GM19035 (cell line): ENCODE data around the gene RIMKLB.
"Not testable (repeated sequence)": the region's sequence is repeated elsewhere in the genome, so short reads cannot be mapped to it uniquely, and the experiment has no call there.

Experiments used
- ATAC-seq: cut with Tn5 transposase; IDR thresholded peaks from one replicate; pipeline ENCODE4 v1.9.1; 2021; ENCODE audit not compliant: unreplicated experiment

Gene RIMKLB

DNA sequence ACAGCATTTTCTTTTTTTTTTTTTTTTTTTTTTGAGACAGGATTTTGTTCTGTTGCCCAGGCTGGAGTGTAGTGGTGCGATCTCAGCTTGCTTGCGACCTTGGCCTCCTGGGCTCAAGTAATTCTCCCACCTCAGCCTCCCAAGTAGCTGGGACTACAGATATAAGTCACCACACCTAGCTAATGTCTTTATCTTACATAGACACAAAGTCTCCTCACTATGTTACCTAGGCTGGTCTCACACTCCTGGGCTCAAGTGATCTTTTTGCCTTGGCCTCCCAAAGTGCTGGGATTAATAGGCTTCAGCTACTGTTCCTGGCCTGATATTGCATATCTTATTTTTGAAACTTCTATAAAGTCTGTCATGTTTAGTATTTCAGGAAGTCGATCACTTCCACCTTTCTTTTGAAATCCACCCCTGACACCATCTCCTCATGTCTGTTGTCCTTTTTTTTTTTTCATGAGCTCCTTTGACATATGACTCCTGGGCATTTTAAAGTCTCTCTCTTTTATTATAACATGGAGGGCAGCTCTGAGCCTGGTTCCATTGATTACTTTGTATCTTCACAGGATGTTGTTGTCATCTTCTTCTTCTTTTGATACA is 118.8 kb downstream of the RIMKLB start:
- no peak for ATAC-seq

DNA sequence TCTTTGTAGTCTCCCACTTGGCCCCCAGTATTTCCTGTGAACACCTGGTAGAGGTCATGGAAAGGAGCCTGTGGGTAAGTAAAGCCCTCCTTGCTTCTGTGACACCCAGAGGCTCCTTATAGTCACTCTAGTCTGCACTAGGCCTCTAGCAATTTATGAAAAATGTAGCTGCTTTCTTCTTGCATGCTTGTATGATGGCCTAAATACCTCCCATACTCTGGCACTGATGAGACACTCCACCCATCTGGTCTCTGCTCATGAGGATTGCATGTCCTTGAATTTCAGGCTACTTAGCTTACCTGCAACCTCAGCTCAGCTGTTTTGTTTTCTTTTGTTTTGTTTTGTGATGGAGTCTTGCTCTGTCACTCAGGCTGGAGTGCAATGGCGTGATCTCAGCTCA is 120.1 kb downstream of the RIMKLB start:
- ATAC-seq, result no peak

DNA sequence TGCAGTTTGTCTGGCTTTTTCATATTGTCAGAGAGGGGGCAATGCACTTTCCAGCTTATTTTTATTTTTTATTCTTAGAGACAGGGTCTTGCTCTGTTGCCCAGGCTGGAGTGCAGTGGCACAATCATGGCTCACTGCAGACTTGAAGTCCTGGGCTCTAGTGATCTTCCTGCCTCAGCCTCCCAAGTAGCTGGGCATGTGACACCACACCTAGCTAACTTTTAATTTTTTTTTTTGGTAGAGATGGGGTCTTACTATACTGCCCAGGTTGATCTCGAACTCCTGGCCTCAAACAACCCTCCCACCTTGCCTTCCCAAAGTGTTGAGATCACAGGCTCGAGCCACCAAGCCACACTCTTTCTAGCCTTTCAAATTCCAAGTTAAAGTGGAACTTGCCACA is 120.7 kb downstream of the RIMKLB start:
- ATAC-seq, result no peak

DNA sequence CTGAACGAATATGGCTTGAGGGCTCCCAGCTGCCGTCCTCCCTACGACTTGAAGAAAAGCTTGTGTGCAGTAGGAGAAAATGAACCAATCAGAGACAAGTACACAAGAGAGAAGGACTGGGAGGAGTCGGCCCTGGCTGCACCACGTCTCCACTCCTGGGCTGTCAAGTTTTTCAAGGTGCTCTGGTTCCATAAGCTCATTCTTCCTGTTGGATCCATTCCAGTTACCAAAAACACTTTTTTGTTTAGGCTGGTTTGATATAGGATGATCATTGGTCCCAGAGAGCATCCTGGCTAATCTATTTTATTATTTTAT is 121.8 kb downstream of the RIMKLB start:
- no peak for ATAC-seq

DNA sequence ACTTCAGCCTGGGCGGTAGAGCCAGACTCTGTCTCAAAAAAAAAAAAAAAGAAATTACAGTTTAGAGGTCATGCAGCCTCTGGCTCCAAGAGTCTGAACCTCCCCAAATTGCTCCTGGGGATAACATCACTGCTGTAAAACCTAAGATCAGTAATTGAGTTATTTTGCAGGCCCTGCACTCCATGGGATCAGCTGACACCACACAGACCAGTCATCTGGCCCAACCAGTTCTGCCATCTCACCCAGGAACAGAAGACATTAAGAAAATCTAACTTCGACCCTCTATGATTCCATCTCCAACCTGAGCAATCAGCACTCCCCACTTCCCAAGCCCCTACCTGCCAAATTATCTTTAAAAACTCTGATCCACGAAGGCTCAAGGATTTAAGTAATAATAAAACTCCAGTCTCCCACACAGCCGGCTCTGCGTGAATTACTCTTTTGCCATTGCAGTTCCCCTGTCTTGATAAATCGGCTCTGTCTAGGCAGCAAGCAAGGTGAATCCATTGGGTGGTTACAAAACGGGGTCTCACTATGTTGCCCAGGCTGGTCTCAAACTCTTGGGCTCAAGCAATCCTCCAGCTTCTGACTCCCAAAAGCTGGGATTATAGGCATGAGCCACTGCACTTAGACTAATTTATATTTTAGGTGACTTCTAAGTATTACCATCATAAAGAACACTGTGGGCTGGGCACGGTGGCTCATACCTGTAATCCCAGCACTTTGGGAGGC is 123.1 kb downstream of the RIMKLB start:
- ATAC-seq, result not testable (repeated sequence)

DNA sequence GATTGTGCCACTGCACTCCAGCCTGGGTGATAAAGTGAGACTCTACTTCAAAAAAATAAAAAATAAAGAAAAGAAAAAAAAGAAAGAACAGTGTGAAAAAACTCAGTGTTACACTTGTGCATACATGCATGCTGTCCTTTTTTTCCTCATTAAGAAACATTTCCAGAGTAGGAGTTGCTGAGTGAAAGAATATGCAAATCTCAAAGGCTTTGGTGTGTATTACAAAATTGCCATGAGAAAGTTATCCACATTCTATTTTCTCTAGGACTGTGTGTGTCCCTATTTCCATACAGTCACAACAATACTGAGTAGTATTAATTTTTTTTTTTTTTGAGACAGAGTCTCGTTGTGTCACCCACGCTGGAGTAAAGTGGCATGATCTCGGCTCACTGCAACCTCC is 123.8 kb downstream of the RIMKLB start:
- no peak for ATAC-seq

DNA sequence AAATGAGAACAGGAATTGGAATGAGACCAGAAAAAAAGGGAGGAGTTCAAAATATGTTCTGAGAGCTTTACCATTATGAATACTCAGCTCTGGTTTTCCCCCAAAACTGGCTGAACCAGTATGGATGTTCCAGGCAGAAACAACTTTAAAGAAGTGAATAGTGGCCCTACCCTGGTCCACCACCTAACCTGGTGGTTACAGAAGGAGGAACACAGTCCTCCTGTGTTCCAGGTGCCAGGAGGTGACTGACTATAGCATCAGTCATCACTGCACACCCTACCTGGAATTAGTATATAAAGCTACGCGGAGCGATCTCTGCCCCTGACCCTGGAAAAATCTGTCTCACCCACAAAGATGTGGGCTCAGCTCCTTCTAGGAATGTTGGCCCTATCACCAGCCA is 124.5 kb downstream of the RIMKLB start, which contains the start of gene A2ML1:
Gene A2ML1 (plus strand): TSS at position 324 of the 400 bp plus-strand sequence. CDS start 31 bp downstream, at position 355.
- no peak for ATAC-seq

DNA sequence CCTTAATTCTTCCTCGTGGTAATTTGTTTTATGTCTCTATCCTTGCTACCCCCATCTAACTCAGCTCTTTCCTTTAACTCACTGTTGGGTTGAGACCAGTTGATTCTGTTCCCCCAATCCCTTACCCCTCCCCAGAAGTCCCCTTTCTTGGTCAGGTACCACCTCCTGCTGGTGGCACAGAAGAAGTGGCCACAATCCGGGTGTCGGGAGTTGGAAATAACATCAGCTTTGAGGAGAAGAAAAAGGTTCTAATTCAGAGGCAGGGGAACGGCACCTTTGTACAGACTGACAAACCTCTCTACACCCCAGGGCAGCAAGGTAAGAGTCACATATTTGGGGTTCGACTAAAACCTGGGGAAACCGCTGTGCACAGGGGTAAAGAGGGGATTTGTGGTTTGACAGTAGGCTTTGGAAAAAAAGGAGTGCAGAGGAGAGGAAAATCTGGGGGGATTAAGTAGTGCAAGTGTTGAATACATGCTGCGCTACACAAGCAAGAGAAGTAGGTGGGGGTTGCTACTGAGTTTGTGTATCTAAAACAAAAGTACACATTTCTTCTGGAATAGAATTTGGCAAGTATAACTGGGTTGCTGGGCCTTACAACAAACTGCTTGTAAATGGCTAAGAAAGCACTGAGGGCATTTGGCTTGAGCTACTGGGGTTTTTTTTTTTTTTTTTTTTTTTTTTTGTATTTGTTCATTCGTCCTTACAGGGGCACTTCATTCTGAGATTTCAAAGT is 125.9 kb downstream of the RIMKLB start:
- ATAC-seq, result no peak

DNA sequence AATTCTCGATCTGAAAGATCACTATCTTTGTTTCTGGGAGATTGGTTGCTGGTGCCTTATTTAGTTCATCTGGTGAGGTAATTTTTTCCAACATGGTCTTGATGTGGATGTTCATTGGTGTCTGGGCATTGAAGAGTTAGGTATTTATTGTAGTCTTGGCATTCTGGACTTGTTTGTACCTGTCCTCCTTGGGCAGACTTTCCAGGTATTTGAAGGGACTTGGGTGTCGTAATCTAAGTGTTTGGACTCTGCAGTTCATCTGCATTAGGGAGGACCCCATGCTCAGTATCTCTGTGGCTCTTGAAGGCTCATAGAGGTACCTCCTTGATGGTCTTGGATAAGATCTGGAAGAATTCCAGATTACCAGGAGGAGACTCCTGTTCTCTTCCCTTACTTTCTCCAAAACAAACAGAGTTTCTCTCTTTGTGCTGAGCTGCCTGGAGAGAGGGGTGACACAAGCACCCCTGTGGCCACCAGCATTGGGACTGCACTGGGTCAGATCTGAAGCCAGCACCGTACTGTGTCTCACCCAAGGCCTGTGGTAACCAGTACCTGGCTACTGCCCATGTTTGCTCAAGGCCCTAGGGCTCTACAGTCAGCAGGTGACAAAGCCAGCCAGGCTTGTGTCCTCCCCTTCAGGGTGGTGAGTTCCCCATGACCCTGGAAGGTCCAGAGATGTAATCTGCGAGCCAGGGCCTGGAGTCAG is 129.9 kb downstream of the RIMKLB start:
- no peak for ATAC-seq

DNA sequence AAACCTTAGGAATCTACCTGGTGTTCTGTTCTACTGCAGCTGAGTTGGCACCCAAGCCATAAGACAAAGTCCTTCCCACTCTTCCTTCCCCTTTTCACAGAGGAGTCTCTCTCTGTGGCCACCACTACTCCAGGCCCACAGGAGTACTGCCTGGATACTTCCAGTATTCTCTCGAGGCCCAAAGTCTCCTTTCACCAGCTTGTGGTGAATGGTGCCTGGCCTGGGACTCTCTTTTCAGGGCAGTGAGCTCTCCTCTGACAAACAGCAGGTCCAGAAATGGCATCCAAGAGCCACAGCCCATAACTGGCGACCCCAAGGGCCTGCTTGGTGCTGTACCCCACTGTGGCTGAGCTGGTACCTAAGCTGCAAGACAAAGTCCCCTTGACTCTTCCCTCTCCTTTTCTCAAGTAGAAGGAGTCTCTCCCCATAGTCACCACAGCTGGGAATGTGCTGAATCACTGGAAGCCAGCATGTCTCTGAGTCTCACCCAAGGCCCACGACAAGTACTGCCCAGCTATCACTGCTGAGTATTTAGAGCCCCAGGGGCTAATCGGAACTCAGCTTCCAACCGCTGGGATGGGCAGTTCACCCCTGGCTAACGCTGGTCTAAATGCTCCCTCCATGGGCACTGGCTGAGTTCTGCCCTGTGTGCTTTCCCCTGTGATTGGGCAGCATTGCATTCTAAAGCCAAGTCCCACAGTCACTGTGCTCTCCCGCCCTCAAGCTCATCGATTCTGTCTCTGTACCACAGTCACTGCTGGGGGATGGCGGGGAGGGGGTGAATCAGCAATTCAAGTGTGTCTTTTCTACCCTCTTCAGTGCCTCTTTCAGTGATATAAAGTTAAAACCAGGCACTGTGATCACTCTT is 130.7 kb downstream of the RIMKLB start:
- no peak for ATAC-seq

DNA sequence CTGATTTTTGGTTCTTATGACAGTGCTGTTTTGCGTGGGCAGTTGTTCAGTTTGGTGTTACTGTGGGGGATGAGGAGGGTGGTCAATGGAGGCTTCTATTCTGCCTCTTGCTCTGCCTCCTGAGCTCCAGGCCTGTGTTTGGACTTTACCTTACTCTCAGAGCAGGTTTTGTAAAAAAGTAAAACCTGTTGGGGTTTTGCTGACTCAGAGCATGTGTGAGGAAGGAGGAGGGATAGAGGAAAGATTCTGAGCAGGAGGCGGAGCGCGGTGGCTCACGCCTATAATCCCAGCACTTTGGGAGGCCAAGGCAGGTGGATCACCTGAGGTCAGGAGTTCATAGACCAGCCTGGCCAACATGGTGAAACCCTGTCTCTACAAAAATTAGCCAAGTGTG is 131.3 kb downstream of the RIMKLB start:
- no peak for ATAC-seq

DNA sequence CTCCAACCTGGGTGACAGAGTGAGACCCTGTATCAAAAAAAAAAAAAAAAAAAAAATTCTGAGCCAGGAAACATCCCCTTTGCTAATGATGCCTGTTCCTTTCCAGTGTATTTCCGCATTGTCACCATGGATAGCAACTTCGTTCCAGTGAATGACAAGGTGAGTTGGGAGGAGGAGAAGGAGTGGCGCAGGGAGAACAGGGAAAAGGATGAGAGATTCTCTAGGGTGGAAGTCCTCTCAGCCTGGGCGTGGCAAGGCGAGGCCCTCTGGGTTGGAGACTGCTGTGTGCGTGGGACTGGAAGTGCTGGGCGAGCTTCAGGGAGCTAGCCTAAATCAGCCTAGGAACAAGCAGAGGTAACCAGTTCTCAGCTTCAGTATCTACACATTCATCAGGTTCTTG is 131.8 kb downstream of the RIMKLB start:
- ATAC-seq, result no peak

DNA sequence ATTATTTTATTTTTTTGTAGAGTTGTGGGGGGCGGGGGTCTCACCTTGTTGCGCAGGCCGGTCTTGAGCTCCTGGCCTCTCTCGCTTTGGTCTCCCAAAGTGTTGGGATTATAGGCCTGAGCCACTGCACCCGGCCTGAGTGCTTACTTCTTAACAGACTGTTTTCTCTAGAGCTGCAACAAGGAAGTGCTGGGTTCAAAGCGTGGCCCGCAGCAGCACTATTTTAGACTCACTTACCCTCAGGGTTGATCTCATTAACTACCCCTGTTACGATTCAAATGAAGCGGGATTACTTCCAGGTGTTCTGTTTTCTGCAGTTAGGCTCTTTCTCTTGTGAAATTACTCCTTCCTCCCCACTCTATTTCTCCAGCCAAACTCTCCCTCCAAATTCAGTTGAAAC is 133.3 kb downstream of the RIMKLB start:
- no peak for ATAC-seq

DNA sequence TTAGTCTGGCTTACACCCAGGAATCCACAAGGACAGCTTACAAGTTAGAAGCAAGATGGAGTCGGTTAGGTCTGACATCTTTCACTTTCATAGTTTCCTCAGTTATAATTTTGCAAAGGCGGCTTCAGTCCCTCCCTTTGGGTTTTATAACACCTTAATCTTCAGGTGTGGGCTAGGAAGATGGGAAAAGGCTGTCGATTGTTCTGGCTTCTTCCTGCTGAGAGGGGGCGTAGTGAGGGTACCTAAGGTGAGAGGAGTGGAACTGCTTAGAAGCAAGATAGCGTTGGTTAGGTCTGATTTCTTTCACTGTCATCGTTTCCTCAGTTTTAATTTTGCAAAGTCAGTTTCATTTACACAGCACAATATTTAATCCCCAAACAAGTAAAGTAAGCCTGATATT is 134.7 kb downstream of the RIMKLB start:
- ATAC-seq, result no peak
